ENCODE results near the gene GRIK3.

GRIK3 gene

GRCh38 chr1:36988321-36988720 is 46.0 kb downstream of the GRIK3 start:
- FAIRE-seq (no peak), DNase-seq (ENCODE audit: insufficient read length, low spot score) (no peak)
- no peak for TF ChIP-seq POLR2A (IDR thresholded peaks at IDR 0.05; ENCODE audit: low read depth, low read length)

GRCh38 chr1:36987276-36987675 is 47.0 kb downstream of the GRIK3 start:
- TF ChIP-seq POLR2A (IDR thresholded peaks at IDR 0.05; ENCODE audit: low read depth, low read length) = no peak
- DNase-seq (ENCODE audit: insufficient read length, low spot score) = no peak
- FAIRE-seq = no peak

- FAIRE-seq (no peak), DNase-seq (ENCODE audit: insufficient read length, low spot score) (no peak)
- no peak for TF ChIP-seq POLR2A (IDR thresholded peaks at IDR 0.05; ENCODE audit: low read depth, low read length)
Measured at GRCh38 chr1:36986241-36986985, 47.9 kb downstream of the GRIK3 start.

GRCh38 chr1:36984675-36985074 is 49.6 kb downstream of the GRIK3 start:
- FAIRE-seq = no peak
- no peak for TF ChIP-seq POLR2A (IDR thresholded peaks at IDR 0.05; ENCODE audit: low read depth, low read length)
- no peak for DNase-seq (ENCODE audit: insufficient read length, low spot score)

GRCh38 chr1:36984026-36984425 is 50.3 kb downstream of the GRIK3 start:
- DNase-seq (ENCODE audit: insufficient read length, low spot score) (no peak), FAIRE-seq (no peak)
- TF ChIP-seq POLR2A (IDR thresholded peaks at IDR 0.05; ENCODE audit: low read depth, low read length) = no peak

GRCh38 chr1:36982709-36983108 is 51.6 kb downstream of the GRIK3 start:
- FAIRE-seq = no peak
- DNase-seq (ENCODE audit: insufficient read length, low spot score) = no peak
- TF ChIP-seq POLR2A (IDR thresholded peaks at IDR 0.05; ENCODE audit: low read depth, low read length) = no peak

GRCh38 chr1:36981771-36982622 is 52.3 kb downstream of the GRIK3 start:
- DNase-seq (ENCODE audit: insufficient read length, low spot score) (no peak), FAIRE-seq (no peak)
- TF ChIP-seq POLR2A (IDR thresholded peaks at IDR 0.05; ENCODE audit: low read depth, low read length) = no peak

GRCh38 chr1:36981126-36981525 is 53.2 kb downstream of the GRIK3 start:
- DNase-seq (ENCODE audit: insufficient read length, low spot score) = no peak
- FAIRE-seq = no peak
- no peak for TF ChIP-seq POLR2A (IDR thresholded peaks at IDR 0.05; ENCODE audit: low read depth, low read length)

- DNase-seq (ENCODE audit: insufficient read length, low spot score) = no peak
- no peak for FAIRE-seq
- TF ChIP-seq POLR2A (IDR thresholded peaks at IDR 0.05; ENCODE audit: low read depth, low read length) = no peak
Measured at GRCh38 chr1:36977731-36978406, 56.4 kb downstream of the GRIK3 start.

GRCh38 chr1:36975642-36976041 is 58.7 kb downstream of the GRIK3 start:
- TF ChIP-seq POLR2A (IDR thresholded peaks at IDR 0.05; ENCODE audit: low read depth, low read length) = no peak
- FAIRE-seq = no peak
- DNase-seq (ENCODE audit: insufficient read length, low spot score) = no peak

GRCh38 chr1:36973056-36973455 is 61.3 kb downstream of the GRIK3 start:
- no peak for TF ChIP-seq POLR2A (IDR thresholded peaks at IDR 0.05; ENCODE audit: low read depth, low read length)
- no peak for FAIRE-seq
- DNase-seq (ENCODE audit: insufficient read length, low spot score) = no peak

- no peak for FAIRE-seq
- no peak for TF ChIP-seq POLR2A (IDR thresholded peaks at IDR 0.05; ENCODE audit: low read depth, low read length)
- no peak for DNase-seq (ENCODE audit: insufficient read length, low spot score)
Measured at GRCh38 chr1:36971852-36972618, 62.3 kb downstream of the GRIK3 start.

- FAIRE-seq (no peak), DNase-seq (ENCODE audit: insufficient read length, low spot score) (no peak)
- no peak for TF ChIP-seq POLR2A (IDR thresholded peaks at IDR 0.05; ENCODE audit: low read depth, low read length)
Measured at GRCh38 chr1:36968730-36969129, 65.6 kb downstream of the GRIK3 start.

- DNase-seq (ENCODE audit: insufficient read length, low spot score) = no peak
- no peak for TF ChIP-seq POLR2A (IDR thresholded peaks at IDR 0.05; ENCODE audit: low read depth, low read length)
- FAIRE-seq = no peak
Measured at GRCh38 chr1:36966242-36966641, 68.1 kb downstream of the GRIK3 start.
